HCT116 (cell line): ENCODE results near the gene TNFSF10. TPM values are rescaled to one million over a fixed set of nuclear protein-coding genes. Genes with fewer than 3 reads are reported as not detected.

ENCODE experiments used
- ATAC-seq: fragments of 200-7000 bp; cut with Tn5 transposase; 2 replicates; pipeline ENCODE4 v1.9.1; 2020; ENCODE audit warnings: mild to moderate bottlenecking, moderate library complexity
- BruUV-seq: library from RNA; stranded (reverse); fragments of 400-500 nt; replicated peaks from 2 replicates; lab custom pipeline; 2021; lab: Mats Ljungman, UMichigan
- CTCF ChIA-PET: fragments of 300-600 bp; sonication (Branson Sonifier 250); formaldehyde crosslinking; loops from one replicate; lab custom pipeline; 2021; ENCODE audit warnings: antibody characterized with exemption; lab: Charles Lee
- POLR2A ChIA-PET: fragments of 300-600, 350-600 bp; sonication (Branson Sonifier 250); formaldehyde crosslinking; loops from one replicate; lab custom pipeline; 2021; ENCODE audit warnings: antibody characterized with exemption; lab: Charles Lee
- RAD21 ChIA-PET, 2 experiments: fragments of 300-600 bp; sonication (Branson Sonifier 250); formaldehyde crosslinking; loops; one replicate each; lab custom pipeline; 2023; ENCODE audit warnings: low total read pairs in 2 of 2; ENCODE audit not compliant: uncharacterized antibody in 2 of 2, unreplicated experiment in 2 of 2, low non-redundant PET in 1 of 2; lab: Charles Lee
- DNase-seq: peaks from one replicate; pipeline ENCODE4 v3.0.0-alpha.2; 2010; ENCODE audit warnings: low read depth, low spot score
- H2AFZ ChIP-seq: fragments of 200-600 bp; shearing (Covaris generic), sonication (generic); 2 replicates; pipeline ENCODE4 v1.6.1; 2017; ENCODE audit warnings: low read depth, mixed run types, mixed read lengths, antibody characterized with exemption, low read length; ENCODE audit not compliant: poor library complexity, severe bottlenecking
- H3K27ac ChIP-seq: 2 replicates; pipeline ENCODE4 v1.5.1; 2012; ENCODE audit warnings: low read depth, low read length
- H3K27me3 ChIP-seq: fragments of 200-600 bp; sonication (generic); 2 replicates; pipeline ENCODE4 v1.6.1; 2016; ENCODE audit warnings: mixed run types, low read length, mixed read lengths; ENCODE audit not compliant: insufficient read depth
- H3K36me3 ChIP-seq, 2 experiments: fragments of 200-500 bp in 1 of 2; fragments of 200-600 bp in 1 of 2; sonication (Bioruptor generic) in 1 of 2; sonication (generic) in 1 of 2; 2 replicates each; pipeline versions ENCODE4 v1.5.1 to v1.6.1; 2014 to 2016; ENCODE audit warnings: low read length in 2 of 2, inconsistent platforms in 1 of 2, mixed read lengths in 1 of 2, mixed run types in 1 of 2; ENCODE audit not compliant: insufficient read depth in 2 of 2, control insufficient read depth in 1 of 2
- H3K4me1 ChIP-seq, 2 experiments: fragments of 200-600 bp in 1 of 2; sonication (generic) in 1 of 2; 2 replicates each; pipeline versions ENCODE4 v1.5.1 to v1.6.1; 2012 to 2017; ENCODE audit warnings: low read length in 2 of 2, inconsistent platforms in 1 of 2, mild to moderate bottlenecking in 1 of 2, mixed read lengths in 1 of 2, mixed run types in 1 of 2, moderate library complexity in 1 of 2; ENCODE audit not compliant: insufficient read depth in 2 of 2, control insufficient read depth in 1 of 2
- H3K4me2 ChIP-seq: fragments of 200-600 bp; sonication (generic); 2 replicates; pipeline ENCODE4 v1.6.1; 2017; ENCODE audit warnings: mixed run types, low read length, mixed read lengths
- H3K4me3 ChIP-seq, 2 experiments: fragments of 200-600 bp in 1 of 2; sonication (generic) in 1 of 2; replicated peaks in 1 of 2; 2 replicates each; pipeline ENCODE4 v1.5.1; 2011 to 2016; ENCODE audit warnings: low read length in 2 of 2, control low read depth in 1 of 2, low read depth in 1 of 2, mild to moderate bottlenecking in 1 of 2, mixed read lengths in 1 of 2, mixed run types in 1 of 2
- H3K79me2 ChIP-seq: fragments of 200-600 bp; sonication (generic); 2 replicates; pipeline ENCODE4 v1.6.1; 2017; ENCODE audit warnings: mild to moderate bottlenecking, mixed run types, low read length, moderate library complexity, mixed read lengths; ENCODE audit not compliant: insufficient read depth
- H3K9ac ChIP-seq: fragments of 200-600 bp; sonication (generic); 2 replicates; pipeline ENCODE4 v1.6.1; 2016; ENCODE audit warnings: low read length, mixed read lengths
- H3K9me2 ChIP-seq: fragments of 200-600 bp; sonication (generic), shearing (Covaris generic); 2 replicates; pipeline ENCODE4 v1.6.1; 2017; ENCODE audit warnings: mixed run types, mild to moderate bottlenecking, moderate library complexity; ENCODE audit not compliant: insufficient read depth
- H3K9me3 ChIP-seq, 2 experiments: fragments of 200-500 bp in 1 of 2; fragments of 200-600 bp in 1 of 2; sonication (Bioruptor generic) in 1 of 2; sonication (generic) in 1 of 2; 2 replicates each; pipeline ENCODE4 v1.6.1; 2014 to 2017; ENCODE audit warnings: low read length in 2 of 2, mixed read lengths in 2 of 2, inconsistent platforms in 1 of 2, low read depth in 1 of 2, mild to moderate bottlenecking in 1 of 2, mixed run types in 1 of 2, moderate library complexity in 1 of 2; ENCODE audit not compliant: control insufficient read depth in 1 of 2, insufficient read depth in 1 of 2
- H4K20me1 ChIP-seq: fragments of 200-600 bp; sonication (generic), shearing (Covaris generic); 2 replicates; pipeline ENCODE4 v1.6.1; 2017; ENCODE audit warnings: mixed run types, mild to moderate bottlenecking, moderate library complexity; ENCODE audit not compliant: insufficient read depth
- CEBPB ChIP-seq: IDR thresholded peaks from 2 replicates; pipeline ENCODE4 v1.6.1; 2012; ENCODE audit warnings: low read depth
- ELF1 ChIP-seq: IDR thresholded peaks from 2 replicates; pipeline ENCODE4 v1.6.1; 2012; ENCODE audit warnings: low read depth, borderline replicate concordance
- EZH2phosphoT487 ChIP-seq: fragments of 200-600 bp; IDR thresholded peaks from 2 replicates; pipeline ENCODE4 v1.6.1; 2018; ENCODE audit warnings: antibody characterized with exemption, borderline replicate concordance
- JUND ChIP-seq: IDR thresholded peaks from 2 replicates; pipeline ENCODE4 v1.6.1; 2012
- POLR2A ChIP-seq: IDR thresholded peaks from 2 replicates; pipeline ENCODE4 v1.7.0; 2011; ENCODE audit warnings: borderline replicate concordance; ENCODE audit not compliant: insufficient read depth, insufficient read length; ENCODE audit errors: extremely low read depth
- SIN3A ChIP-seq: IDR thresholded peaks from 2 replicates; pipeline ENCODE4 v1.6.1; 2012; ENCODE audit warnings: low read depth
- SP1 ChIP-seq: IDR thresholded peaks from 2 replicates; pipeline ENCODE4 v1.6.1; 2012; ENCODE audit warnings: low read depth
- ZFX ChIP-seq: fragments of 450-650 bp; IDR thresholded peaks from 2 replicates; pipeline ENCODE4 v1.6.1; 2017
- intact Hi-C: fragments of 100-400 bp; cut with micrococcal nuclease; formaldehyde crosslinking; loops from 2 replicates; pipeline ENCODE4 v1.10.0; 2022
- total RNA-seq: library from RNA; stranded (reverse); gene quantifications from one replicate; pipeline ENCODE4 v1.2.1, GENCODE V29; 2021; ENCODE audit not compliant: unreplicated experiment

Gene TNFSF10
- total RNA-seq, 1 experiment from 2014 or later: 0.20 TPM

DNA sequence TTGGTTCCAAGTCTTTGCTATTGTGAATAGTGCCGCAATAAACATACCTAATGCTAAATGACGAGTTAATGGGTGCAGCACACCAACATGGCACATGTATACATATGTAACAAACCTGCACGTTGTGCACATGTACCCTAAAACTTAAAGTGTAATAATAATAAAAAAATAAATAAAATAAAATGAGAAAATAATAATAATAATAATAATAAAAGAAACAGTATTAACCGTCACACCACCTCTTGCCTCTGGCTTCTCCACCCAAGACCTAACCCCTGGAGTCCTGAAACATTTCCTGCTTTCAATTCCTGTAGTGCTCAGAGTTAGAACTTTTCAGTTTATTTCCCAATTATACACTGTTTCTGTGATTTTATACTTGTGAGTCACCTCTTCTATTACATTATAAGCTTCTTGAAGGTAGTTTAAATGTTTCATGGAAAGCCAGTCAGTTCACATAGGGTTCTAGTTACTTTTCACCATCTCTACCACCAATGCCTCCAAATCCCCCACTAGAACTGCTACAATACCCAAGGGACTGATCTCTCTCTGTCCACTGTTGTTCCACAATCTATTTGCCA lies 56.6 kb downstream of the TNFSF10 start:
- Histone ChIP-seq H3K4me1 (peaks cover 27 to 34% of the 10 kb centered on the region in 2 experiments), H3K4me3 (peak overlapping the region in 1 of 2 experiments; percentile 46; a peak in 1 of 4 replicates), H3K27me3 (no peaks in the 10 kb centered on the region), H3K27ac (peak overlapping the region; percentile 60), H3K9me3 (no peaks in the 10 kb centered on the region; a peak in 1 of 4 replicates), H3K4me2 (peak overlapping the region; percentile 75), H3K9me2 (no peaks in the 10 kb centered on the region), H3K79me2 (no peaks in the 10 kb centered on the region), H4K20me1 (no peaks in the 10 kb centered on the region), H3K36me3 (no peaks in the 10 kb centered on the region), H2AFZ (peak overlapping the region; percentile 96), H3K9ac (0 out of 2 replicates have a peak overlapping the region, but pooled peaks have one; percentile 3)
- POLR2A ChIA-PET: interaction anchor here (1.5 kb wide), 1 partner anchor 10 kb away, joined by 3 read pairs; no protein-coding TSS in a partner anchor
- no peak for DNase-seq
- CTCF ChIA-PET: interaction anchor here (1.2 to 2.0 kb wide), 2 partner anchors 8 to 10 kb away, joined by 3 to 15 read pairs; no protein-coding TSS in a partner anchor
- BruUV-seq: no TSS peak
- TF ChIP-seq ZFX (no peak), POLR2A (no peak), EZH2phosphoT487 (no peak), JUND (no peak), CEBPB (no peak), ELF1 (no peak)
- intact Hi-C loops: no loop called here
- RAD21 ChIA-PET: no interaction called here
- ATAC-seq: no peak

DNA sequence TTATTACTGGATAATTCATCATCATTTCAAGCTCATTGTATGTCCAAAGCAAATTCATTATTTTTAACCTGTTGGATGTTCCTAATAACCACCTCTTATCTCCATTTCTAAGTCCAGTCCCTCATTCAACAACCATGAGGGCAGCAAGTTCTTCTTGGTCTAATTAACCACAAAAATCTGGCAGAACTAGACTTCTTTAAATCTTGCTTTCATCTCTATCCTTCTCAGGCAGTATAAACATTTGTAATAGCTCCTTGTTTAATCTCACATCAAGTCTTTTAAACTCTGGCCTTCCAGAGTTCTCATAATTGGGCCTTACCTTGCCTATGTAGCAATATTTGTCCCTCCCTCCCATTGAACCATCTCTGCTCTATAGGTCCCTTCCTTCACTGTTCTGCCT lies 57.9 kb downstream of the TNFSF10 start:
- no peaks in the 10 kb centered on the region for H3K36me3 ChIP-seq
- ChIA-PET POLR2A (no interaction called here), CTCF (interaction anchor here (1.0 kb wide), 1 partner anchor 12 kb away, joined by 4 read pairs; no protein-coding TSS in a partner anchor)
- BruUV-seq: no TSS peak
- no peaks in the 10 kb centered on the region for H3K9me3 ChIP-seq
- ATAC-seq: no peak
- H3K4me3 ChIP-seq: no peak overlapping the region
- peak; percentile 40; the same call in 1 of the 2 replicates for TF ChIP-seq SP1
- TF ChIP-seq SIN3A: 0 out of 2 replicates have a peak, but pooled peaks have one; percentile 24
- TF ChIP-seq CEBPB: 0 out of 2 replicates have a peak, but pooled peaks have one; percentile 23
- no peak for TF ChIP-seq ELF1
- TF ChIP-seq, all 23 proteins: peak for 3
- H3K4me2 ChIP-seq: peak overlapping the region; percentile 9; the same call in 1 of the 2 replicates
- H3K9ac ChIP-seq: no peak overlapping the region
- RAD21 ChIA-PET: no interaction called here
- H3K27ac ChIP-seq: no peak overlapping the region
- H2AFZ ChIP-seq: no peak overlapping the region
- no peaks in the 10 kb centered on the region for H3K27me3 ChIP-seq
- no peak for DNase-seq
- H3K4me1 ChIP-seq: peaks cover 27 to 39% of the 10 kb centered on the region in 2 experiments
- intact Hi-C loops: no loop called here
- no peaks in the 10 kb centered on the region for H3K79me2 ChIP-seq
- H4K20me1 ChIP-seq: no peaks in the 10 kb centered on the region
- H3K9me2 ChIP-seq: no peaks in the 10 kb centered on the region
